GM21390 (cell line): ENCODE data around the gene C5orf34.
"Not testable (repeated sequence)": the region's sequence is repeated elsewhere in the genome, so short reads cannot be mapped to it uniquely, and the experiment has no call there.

Experiments
- ATAC-seq: cut with Tn5 transposase; IDR thresholded peaks from one replicate; pipeline ENCODE4 v1.9.1; 2021; ENCODE audit not compliant: unreplicated experiment

C5orf34 gene

GRCh38 chr5:43514471-43514815 is 505 bp downstream of the C5orf34 start:
- peak; percentile 25 for ATAC-seq

DNA sequence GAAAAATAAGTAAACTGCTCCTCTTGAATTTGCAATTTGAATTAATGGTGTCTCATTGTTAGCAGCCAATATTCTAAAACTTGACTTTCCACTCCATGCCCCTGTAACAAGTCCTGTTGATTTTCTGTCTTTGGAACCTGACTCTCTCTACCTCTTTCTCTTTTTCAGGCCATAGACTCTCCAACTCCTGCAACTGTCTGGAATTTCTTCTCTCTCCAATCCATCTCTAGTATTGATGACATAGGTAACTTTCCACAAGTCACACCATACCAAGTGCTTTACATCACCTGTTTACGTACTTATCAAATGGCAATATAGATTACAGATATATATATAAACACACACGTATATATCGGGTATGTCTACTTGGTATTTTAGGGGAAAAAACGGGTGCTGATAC is 923 bp downstream of the C5orf34 start:
- no peak for ATAC-seq

DNA sequence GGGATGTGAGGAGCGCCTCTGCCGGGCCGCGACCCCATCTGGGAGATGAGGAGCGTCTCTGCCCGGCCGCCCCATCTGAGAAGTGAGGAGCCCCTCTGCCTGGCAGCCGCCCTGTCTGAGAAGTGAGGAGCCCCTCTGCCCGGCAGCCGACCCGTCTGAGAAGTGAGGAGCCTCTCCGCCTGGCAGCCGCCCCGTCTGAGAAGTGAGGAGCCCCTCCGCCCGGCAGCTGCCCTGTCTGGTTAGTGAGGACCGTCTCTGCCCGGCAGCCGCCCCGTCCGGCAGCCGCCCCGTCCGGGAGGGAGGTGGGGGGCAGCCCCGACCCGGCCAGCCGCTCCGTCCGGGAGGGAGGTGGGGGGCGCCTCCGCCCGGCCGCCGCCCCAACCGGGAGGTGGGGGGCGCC is 3.9 kb downstream of the C5orf34 start:
- not testable (repeated sequence) for ATAC-seq

DNA sequence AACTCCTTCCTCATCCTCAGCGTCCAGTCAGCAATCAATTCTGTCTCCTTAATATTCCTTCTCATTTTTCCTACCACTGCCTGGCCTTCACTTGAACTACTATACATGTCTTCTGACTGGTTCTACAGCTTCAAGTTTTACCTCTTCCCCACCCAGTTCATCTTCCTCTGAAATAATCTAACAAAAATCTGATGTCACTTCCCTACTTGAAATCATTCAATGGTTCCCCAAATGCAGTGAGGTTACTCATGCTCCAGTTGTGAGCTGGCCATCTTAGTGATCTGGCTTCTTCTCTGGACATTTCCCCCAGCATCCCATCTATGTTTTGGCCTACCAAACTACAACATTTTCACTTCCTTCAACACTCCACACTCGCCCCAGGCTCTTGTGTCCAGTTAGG is 16.4 kb downstream of the C5orf34 start:
- ATAC-seq, result no peak

DNA sequence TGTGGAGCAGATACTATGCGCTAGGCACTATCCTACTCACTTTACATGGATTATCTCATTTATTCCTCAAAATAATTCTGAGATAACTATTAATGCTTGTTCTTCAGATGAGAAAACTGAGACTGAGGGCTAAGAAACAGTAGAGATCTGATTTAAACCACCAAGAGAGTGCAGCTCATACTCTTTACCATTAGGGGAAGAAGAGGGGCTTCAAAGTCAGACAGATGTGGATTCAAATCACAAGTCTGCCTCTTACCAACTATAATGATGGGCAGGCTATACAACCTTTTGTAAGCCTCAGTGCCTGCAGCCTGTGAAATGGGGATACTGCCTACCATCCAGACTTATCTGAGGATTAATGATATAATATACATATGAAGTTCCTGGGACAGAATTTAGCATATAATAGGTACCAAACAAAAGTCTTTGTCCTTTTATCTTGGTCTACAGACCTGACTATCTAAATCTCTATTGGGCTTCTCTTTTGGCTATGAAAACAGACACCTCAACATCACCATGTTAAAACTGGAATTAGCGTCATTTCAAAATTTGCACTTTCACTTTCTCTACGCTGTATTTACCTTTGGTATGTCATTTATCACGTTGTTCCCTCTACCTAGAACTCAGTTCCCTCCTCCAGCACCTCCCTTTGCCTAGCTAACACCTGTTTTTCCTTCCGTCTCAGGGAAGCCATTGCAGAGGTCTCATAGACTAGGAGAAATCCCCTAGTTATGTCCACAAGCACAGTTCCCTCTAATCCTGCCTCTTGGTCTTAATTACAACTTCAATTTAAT is 17.4 kb downstream of the C5orf34 start:
- no peak for ATAC-seq

GRCh38 chr5:43491326-43491725 is 23.6 kb downstream of the C5orf34 start:
- ATAC-seq, result no peak

DNA sequence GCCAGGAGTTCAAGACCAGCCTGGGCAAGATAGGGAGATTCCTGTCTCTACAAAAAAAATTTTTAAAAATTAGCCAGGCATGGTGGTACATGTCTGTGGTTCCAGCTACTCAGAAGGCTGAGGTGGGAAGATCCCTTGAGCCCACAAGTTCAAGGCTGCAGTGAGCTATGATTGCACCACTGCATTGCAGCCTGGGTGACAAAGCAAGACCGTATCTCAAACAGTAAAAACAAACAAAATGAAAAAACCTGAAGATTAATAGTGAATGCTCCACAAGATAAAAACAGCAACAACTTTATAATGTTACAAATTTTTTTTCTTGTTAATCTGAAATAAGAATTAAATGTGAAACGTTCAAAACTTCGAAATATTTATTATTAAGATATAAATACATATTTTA is 28.6 kb downstream of the C5orf34 start:
- no peak for ATAC-seq

- ATAC-seq, result no peak
These were observed 29.5 kb downstream of the C5orf34 start for GRCh38 chr5:43485406-43485805.

- peak; percentile 70 for ATAC-seq
These were observed 30.7 kb downstream of the C5orf34 start for GRCh38 chr5:43484106-43484849.

DNA sequence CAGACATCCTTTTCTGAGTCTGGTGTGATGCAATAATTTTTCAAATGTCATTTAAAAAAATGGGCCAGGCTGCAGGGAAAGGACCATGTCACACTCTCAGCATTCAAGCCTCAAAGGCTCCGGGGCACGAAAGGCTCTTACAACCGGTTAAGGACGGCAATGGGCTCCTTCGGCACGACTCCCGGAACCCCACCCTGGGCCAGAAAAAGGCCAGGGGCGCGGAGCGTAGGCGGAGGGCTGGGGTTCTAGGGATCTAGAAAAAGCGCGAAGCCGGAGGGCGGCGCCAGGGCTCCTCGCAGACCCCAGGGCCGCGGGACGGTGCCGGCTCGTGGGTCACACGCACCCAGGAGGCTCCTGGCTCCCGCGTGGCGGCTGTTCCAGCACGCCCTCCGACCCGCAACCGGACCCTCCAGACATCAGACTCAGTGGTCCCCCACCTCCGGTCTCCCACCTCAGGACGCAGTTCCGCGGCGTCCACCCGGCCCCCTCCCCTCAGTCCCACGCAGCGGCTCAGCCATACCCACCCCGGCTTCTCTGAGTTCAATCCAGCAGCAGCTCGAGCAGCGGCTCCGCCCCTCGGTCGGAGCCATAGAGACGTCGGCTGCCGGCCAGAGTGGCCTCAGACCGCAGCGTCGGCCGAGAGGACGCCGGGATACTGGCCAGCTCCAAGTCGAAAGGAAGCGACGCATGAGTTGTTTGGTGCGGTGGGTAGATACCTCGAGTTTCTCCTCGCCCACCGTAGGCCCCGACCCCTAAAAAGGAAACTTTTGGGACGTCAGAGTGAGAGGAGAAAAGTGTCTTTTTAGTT is 31.4 kb downstream of the C5orf34 start, which contains the start of gene TMEM267:
TSS of gene TMEM267 (minus strand) at position 568 of the 808 bp plus-strand sequence. CDS start 29,896 bp downstream, outside the sequence.
- peak; percentile 92 for ATAC-seq

GRCh38 chr5:43482490-43483297 is 32.3 kb downstream of the C5orf34 start:
- ATAC-seq, result no peak

GRCh38 chr5:43469671-43470391 is 45.1 kb downstream of the C5orf34 start:
- ATAC-seq, result no peak

GRCh38 chr5:43467100-43467499 is 47.8 kb downstream of the C5orf34 start:
- no peak for ATAC-seq

GRCh38 chr5:43465455-43465854 is 49.5 kb downstream of the C5orf34 start:
- not testable (repeated sequence) for ATAC-seq

DNA sequence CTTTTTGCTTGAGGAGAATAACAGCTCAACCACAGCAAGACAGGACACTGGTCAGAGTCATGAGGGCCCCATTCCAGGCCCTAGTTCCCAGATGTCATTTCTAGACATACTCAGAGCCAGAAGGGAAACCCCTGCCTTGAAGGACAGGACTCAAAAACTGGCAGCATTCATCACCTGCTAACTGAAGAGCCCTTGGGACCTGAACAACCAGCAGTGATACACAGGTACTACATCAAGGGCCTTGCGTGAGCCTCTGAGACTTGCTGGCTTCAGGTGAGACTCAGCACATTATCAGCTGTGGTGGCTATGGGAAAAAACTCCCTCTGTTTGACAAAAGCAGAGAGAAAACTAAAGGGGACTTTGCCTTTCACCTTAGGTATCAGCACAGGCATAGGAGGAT is 53.9 kb downstream of the C5orf34 start:
- ATAC-seq, result no peak

- no peak for ATAC-seq
These were observed 58.4 kb downstream of the C5orf34 start for GRCh38 chr5:43456556-43456955.

DNA sequence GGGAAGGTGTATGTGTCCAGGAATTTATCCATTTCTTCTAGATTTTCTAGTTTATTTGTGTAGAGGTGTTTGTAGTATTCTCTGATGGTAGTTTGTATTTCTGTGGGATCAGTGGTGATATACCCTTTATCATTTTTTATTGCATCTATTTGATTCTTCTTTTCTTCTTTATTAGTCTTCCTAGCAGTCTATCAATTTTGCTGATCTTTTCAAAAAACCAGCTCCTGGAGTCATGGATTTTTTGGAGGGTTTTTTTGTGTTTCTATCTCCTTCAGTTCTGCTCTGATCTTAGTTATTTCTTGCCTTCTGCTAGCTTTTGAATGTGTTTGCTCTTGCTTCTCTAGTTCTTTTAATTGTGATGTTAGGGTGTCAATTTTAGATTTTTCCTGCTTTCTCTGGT is 73.4 kb downstream of the C5orf34 start:
- ATAC-seq, result not testable (repeated sequence)

DNA sequence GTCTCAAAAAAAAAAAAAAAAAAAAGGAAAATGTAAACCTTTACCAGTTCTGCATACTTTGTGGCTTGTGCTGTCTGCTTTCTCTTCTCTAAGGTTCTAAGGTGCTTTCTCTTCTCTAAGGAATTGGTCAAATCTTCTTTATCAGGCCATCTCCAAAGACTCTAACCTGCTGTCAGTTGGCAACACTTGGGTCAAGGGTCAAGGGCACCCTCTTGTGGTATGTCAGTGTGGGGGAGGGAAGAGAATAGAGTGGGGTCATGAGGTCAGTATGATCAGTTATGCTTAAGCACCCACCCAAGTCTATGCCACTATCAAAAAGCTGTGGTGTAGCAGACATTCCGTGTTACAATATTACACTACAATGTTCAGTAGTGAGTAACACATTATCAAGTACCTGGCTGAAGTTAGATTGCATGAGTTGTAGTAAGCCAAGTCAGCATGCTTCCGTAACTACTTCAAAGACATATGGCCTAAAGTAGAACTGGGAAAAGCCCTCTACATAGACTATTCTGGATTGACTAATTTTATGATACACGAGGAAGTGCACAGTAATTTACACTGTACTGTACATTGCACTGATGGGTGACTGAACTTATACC is 77.8 kb downstream of the C5orf34 start:
- no peak for ATAC-seq
